OCI-LY7 (cell line): Measurements from ENCODE around the gene WDR41.

Experiments
- CTCF ChIP-seq: fragments of 200-600 bp; sonication (generic); conservative IDR thresholded peaks from 2 replicates; pipeline ENCODE4 v1.5.1; 2014; ENCODE audit warnings: mild to moderate bottlenecking, antibody characterized with exemption, low read length, moderate library complexity, mixed read lengths
- EZH2phosphoT487 ChIP-seq: fragments of 200-600 bp; sonication (generic); IDR thresholded peaks from 2 replicates; pipeline ENCODE4 v1.6.1; 2018; ENCODE audit warnings: low read depth, borderline replicate concordance, mild to moderate bottlenecking, mixed run types, antibody characterized with exemption, low read length, moderate library complexity, mixed read lengths

- TF ChIP-seq EZH2phosphoT487 (no peak), CTCF (no peak)
Observed at GRCh38 chr5:77494935-77495334, 2.8 kb upstream of the WDR41 start.
